Endometrium (tissue), 2 donors: Measurements from ENCODE around the gene SLC35E2B.
A peak's percentile ranks its signal among the peaks of the same experiment; 100 is the strongest.
"Not testable (repeated sequence)": the region's sequence is repeated elsewhere in the genome, so short reads cannot be mapped to it uniquely, and the experiment has no call there.

Experiments
- FAIRE-seq: peaks from 2 replicates; lab custom pipeline; 2012; peaks lifted over from hg19 to GRCh38; lab: Jason Lieb, UNC
- donor health status: control.
- donor health status: control.

The SLC35E2B gene

GRCh38 chr1:1692714-1693647, at the start of gene SLC35E2B:
Gene SLC35E2B (minus strand): TSS chr1:1692795. CDS start chr1:1676699, 16,096 bp downstream.
- FAIRE-seq: peak; percentile 35

DNA sequence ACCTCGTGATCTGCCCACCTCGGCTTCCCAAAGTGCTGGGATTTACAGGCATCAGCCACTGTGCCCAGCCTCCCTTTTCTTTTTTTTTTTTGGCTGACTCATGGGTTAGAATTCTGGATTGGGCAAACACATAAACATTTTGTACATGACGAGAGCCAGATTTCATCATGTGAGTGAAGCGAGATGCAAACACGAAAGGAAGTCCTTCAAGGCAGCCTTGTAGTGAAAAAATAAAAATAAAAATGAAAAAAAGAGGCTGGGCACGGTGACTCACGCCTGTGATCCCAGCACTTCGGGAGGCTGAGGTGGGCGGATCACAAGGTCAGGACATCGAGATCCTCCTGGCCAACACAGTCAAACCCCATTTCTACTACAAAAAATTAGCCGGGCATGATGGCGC, 48.4 kb upstream of the SLC35E2B start:
- FAIRE-seq: not testable (repeated sequence)

DNA sequence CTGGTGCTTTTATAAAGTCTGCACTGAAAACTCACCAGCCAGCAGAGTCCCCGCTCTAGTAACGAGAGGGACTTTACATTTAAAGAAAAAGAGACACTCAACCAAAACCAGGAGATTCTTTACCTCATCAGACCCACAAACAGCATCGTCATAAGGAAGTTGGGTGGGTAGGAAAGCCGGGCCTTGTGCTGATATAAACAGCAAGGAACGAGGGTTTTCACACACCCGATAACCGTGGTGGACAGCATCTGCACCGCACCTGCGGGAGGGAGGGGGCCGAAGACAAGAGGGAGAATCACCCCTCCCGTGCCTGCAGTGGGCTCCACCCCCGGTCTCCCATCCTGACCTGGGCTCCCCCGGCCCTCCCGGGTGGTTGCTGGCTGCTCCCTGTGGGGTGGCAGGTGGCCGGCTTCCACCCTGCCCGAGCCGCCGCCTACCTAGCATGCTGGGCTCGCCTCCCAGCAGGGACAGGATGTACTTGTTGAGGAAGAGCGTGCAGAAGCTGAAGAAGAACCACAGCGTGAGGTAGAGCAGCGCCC, 46.3 kb upstream of the SLC35E2B start:
- FAIRE-seq: not testable (repeated sequence)

GRCh38 chr1:1737675-1738590, 45.3 kb upstream of the SLC35E2B start:
- FAIRE-seq: not testable (repeated sequence)

DNA sequence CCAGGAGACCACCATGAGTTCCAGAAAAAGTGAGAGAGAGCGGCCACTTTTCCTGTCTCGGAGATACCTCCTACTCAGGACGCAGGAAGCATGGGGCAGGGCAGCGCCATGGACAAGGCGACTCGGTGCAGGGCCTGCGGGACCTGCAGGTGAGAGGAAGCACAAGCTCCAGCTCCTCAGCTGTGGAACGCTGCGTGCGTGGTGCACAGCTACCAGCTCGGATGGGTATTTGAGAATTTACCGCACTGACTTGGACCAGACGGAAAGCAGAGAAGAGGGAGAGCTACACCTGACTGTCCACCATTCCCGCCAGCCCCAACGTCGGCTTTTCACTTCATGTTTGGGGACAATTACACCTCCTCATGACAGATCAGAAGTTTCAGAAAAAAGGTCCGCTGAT, 39.8 kb upstream of the SLC35E2B start:
- no peak for FAIRE-seq

GRCh38 chr1:1730870-1731269, 38.3 kb upstream of the SLC35E2B start:
- FAIRE-seq: no peak

- FAIRE-seq: not testable (repeated sequence)
These were observed 37.6 kb upstream of the SLC35E2B start for GRCh38 chr1:1730230-1730629.

DNA sequence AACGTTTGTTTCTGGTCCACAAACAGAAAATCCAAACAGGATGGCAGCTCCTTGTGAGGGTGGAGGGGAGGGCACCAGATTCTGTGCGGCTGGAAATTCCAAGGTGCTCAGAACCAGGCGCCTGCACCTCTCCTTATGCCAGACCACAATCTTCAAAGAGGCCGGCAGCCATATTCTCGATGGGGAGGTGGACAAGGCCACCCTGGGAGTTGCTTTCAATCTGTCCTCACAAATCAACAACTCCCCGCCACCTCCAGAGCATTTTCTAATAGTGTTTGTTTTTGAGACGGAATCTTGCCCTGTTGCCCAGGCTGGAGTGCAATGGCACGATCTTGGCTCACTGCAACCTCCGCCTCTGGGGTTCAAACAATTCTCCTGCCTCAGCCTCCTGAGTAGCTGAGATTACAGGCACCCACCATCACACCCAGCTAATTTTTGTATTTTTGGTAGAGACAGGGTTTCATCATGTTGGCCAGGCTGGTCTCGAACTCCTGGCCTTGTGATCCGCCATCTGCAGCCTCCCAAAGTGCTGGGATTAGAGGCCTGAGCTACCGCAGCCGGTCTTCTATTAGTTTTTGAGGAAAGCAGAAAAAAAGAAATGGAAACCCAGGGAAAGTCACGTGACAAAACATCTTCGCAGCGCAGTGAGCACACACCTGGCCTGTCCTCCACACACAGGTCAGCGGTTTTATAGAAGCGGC, 36.7 kb upstream of the SLC35E2B start:
- not testable (repeated sequence) for FAIRE-seq

GRCh38 chr1:1728308-1729005, 35.9 kb upstream of the SLC35E2B start:
- FAIRE-seq: not testable (repeated sequence)

GRCh38 chr1:1727131-1727651, 34.6 kb upstream of the SLC35E2B start:
- FAIRE-seq: not testable (repeated sequence)

- not testable (repeated sequence) for FAIRE-seq
These were observed 33.5 kb upstream of the SLC35E2B start for GRCh38 chr1:1726088-1726487.

- peak; percentile 91 for FAIRE-seq
These were observed 31.7 kb upstream of the SLC35E2B start, which contains the start of gene CDK11A for GRCh38 chr1:1724035-1724864. Gene CDK11A (minus strand): TSS chr1:1724357. CDS start chr1:1722818, 1,539 bp downstream.

DNA sequence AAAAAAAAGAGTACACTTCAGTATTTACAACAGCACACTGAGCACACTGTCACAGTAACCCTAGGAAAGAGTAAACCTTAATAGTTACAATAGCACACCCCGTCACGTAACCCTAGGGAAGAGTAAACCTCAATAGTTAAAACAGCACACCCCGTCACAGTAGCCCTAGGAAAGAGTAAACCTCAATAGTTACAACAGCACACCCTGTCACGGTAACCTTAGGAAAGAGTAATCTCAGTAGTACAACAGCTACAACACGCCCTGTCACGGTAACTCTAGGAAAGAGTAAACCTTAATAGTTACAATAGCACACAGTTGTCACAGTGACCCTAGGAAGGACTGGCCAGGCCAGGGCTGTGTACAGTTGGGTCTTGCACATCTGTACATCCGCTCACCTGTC, 28.6 kb upstream of the SLC35E2B start:
- no peak for FAIRE-seq

DNA sequence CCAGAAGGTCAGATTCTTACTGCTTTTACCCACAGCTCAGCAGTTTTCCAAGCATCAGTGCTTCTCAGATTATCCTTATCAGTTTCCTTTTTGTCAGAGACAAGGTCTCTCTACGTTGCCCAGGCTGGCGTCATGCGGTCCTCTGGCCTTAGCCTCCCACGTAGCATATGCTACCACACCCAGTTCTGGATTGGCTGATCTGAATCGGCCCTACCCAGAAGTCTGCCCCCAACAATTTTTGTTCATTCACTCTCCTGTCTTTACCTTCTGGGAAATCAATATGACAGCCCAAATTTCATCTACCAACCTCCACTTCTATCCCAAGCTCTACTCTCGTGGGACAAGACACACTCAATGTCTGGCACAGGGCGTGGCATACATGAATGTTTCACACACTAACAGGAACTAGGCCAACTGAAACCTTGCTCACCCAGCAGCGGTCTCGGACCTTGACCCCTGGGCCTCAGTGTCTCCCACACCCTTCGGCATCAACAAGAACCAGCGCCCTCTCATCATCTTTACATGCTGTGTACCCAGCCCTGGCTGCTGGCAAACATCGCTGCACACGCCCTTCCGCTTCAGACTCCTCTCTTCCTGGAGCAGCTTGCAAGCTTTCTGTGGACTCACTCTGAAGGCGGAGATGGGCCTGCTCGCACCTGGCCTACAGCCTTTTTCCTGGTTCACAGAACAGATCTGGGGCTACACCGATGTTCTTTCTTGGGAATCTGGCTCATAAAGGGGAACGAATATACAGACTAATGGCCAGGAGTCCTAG, 22.7 kb upstream of the SLC35E2B start:
- not testable (repeated sequence) for FAIRE-seq

- not testable (repeated sequence) for FAIRE-seq
These were observed 15.3 kb upstream of the SLC35E2B start for GRCh38 chr1:1707897-1708296.

DNA sequence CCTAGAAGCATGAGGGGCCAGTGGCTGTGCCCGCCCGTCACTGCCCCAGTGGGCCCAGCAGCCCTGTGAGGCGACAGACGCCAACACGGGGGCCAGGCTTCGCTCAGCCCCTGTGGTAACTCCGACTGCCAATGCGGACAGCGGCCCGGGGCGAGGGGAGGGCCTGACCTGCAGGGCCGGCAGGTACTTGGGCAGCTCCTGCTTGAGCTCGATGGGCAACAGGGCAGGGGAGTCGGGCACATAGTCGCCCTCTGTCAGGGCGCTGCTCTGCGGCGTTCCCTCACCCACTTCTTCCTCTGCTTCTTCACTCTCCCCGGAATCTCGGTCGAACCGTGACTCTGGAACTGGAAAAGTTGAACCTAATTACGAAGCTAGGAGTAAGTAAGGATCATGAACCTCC, 14.6 kb upstream of the SLC35E2B start:
- not testable (repeated sequence) for FAIRE-seq

GRCh38 chr1:1705623-1706022, 13.0 kb upstream of the SLC35E2B start:
- not testable (repeated sequence) for FAIRE-seq

- FAIRE-seq: not testable (repeated sequence)
These were observed 11.8 kb upstream of the SLC35E2B start for GRCh38 chr1:1704284-1704957.
